GM18858 (cell line): Measurements from ENCODE around the gene TTC21A.
A peak's percentile ranks its signal among the peaks of the same experiment; 100 is the strongest.

ENCODE experiments used
- ATAC-seq: cut with Tn5 transposase; IDR thresholded peaks from one replicate; pipeline ENCODE4 v1.9.1; 2021; ENCODE audit not compliant: unreplicated experiment

The TTC21A gene

DNA sequence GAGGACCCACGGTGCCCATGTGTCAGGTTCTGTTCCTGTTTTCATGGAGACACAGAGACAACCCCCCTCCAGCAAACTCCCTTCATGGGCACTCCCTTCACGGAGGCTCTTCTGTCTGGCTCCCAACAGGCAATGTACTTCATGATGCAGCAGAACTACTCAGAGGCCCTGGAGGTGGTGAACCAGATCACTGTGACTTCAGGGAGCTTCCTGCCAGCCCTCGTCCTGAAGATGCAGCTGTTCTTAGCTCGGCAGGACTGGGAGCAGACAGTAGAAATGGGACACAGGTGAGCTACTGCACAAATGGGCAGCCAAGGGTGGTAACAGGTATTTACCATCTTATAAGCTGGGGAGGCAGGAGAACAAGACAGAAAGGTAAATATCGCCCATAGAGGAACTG is 7.0 kb downstream of the TTC21A start:
- no peak for ATAC-seq

DNA sequence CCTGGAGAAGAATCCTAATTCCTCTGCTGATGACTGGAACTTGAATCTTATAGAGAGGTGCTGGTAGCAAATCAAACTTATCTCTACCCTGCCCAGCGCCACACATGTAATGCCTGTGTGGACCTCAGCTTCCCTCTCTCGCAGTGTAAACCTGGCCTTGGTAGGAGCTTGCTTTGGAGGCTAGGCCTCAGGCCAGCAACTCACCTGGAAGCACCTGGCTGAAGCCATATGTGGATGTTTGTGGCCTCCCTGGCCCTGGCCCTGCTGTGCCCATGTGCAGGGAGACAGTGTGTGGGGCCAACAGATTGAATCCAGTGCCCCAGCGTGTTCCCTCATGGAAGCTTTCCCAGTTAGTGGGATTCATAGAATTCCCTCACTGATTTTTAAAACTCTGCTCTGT is 8.4 kb downstream of the TTC21A start:
- no peak for ATAC-seq

DNA sequence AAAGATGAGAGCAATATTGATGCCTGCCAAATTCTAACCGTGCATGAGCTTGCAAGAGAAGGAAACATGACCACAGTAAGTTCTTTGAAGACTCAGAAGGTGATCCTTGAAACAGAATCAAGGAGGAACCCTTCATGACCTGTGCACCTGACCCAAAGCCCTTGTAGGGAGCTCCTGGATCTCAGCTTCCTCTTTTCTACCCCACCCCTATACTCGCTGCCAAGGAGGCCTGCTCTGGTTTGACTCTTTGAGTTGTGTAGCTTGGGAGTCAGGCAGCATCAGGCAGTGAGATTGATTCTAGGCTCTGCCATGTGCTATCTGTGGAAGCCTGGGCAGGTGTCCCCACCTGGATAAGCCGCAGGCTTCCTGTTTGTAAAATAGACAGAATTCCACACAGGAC is 10.6 kb downstream of the TTC21A start:
- no peak for ATAC-seq

DNA sequence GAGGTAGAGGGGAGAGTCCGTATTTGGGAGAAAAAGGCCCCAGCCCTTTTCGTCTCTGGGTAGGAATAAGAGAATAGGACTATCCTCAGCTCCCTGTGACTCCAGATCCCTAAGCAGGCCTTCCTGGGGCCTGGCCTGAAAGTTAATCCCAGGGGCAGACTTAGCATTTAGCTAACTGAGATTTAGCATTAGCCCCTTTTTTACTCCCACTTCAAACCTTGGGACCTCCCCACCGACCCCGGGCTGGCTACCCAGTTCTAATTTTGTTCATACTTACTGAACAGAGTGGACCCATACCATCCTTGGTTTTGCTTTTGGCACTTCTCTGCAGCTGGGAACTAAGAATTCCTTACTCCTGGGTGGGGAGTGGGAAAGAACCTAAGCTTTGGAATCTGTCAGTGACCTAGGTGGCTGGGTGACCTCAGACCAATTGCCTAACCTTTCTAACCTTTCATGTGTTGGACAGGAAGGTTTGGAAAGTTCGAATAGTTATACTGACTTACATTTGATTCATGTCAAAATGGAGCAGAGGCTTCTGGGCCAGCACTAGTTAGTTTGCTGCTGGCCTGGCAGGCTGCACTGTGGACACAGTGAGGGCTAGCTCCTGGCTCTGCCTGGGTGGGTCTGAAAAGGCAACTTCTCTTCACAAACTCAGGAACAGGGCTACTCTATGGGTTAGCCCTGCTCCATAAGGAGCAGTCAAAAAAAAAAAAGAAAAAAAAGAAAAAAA is 11.6 kb downstream of the TTC21A start:
- ATAC-seq = no peak

DNA sequence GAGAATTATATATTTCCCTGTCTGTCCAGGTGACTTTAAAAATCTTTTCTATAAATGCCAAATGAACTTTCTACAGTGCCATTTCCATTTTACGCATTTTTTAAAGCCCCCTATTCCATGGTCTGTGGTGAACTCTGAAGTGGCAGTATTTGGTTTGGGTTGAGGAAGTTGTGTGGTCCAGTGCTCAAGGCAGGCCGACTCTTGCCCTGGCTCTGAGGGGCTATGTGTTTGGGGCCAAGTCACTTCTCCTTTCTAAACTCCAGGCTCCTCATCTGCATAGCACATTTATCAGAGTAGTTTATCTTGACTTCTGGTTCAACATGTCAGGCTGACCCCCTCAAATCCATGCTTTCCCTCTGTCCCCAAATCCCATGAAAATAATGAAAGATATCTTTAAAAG is 14.1 kb downstream of the TTC21A start:
- no peak for ATAC-seq

DNA sequence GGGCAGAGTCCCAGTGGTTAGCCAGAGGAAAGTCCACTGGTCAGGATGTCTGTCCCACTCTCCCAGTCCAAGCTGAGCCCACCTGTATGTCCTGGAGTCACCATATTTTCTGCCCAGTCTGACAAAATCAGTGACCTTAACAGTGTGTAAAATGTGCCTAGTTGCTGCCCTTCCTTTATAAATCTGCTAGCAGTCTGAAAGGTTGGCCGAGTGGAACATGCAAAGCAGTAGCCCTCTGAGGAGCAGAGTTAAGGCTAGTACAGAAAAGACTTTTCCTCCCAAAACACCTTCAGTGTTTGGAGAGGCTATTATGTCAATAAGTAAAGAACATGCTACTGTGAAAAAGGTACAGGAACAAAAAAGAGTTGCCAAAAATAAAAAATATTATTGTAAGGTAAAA is 15.3 kb downstream of the TTC21A start:
- peak; percentile 86 for ATAC-seq

DNA sequence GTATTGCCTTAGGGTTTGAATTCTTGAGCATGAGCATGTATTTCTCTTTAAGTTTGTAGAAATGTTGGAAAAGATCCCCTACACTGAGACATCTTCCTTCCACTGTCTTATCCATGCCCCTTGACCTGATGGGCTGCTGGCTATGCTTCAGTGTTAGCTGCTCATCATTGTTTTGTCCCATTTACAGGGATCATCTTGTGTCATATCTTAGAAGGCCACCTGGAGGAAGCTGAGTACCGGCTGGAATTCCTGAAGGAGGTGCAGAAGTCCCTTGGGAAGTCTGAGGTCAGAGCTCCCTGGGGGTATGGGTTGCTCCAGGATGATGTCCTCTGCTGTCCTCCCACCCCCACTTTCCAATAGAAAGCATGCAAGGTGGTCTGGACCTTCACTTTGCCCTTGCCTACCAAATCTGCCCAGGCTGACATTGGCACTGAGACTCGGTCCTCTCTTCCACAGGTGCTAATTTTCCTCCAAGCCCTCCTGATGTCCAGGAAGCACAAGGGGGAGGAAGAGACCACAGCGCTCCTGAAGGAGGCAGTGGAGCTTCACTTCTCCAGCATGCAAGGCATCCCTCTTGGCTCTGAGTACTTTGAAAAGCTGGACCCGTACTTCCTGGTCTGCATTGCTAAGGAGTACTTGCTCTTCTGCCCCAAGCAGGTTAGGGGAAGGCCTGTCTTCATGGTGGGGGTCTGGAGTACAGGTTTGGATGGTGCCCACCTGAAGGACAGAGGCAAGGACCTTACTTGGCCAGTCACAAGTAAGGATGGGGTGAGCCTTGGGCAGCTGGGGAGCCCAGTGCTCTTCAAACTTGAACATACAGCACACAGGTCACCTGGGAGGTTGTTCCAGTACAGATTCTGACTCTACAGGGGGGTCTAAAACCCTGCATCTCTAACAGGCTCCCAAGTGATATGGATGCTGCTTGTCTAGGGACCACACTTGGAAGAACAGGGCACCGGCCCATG is 17.7 kb downstream of the TTC21A start:
- ATAC-seq = no peak

DNA sequence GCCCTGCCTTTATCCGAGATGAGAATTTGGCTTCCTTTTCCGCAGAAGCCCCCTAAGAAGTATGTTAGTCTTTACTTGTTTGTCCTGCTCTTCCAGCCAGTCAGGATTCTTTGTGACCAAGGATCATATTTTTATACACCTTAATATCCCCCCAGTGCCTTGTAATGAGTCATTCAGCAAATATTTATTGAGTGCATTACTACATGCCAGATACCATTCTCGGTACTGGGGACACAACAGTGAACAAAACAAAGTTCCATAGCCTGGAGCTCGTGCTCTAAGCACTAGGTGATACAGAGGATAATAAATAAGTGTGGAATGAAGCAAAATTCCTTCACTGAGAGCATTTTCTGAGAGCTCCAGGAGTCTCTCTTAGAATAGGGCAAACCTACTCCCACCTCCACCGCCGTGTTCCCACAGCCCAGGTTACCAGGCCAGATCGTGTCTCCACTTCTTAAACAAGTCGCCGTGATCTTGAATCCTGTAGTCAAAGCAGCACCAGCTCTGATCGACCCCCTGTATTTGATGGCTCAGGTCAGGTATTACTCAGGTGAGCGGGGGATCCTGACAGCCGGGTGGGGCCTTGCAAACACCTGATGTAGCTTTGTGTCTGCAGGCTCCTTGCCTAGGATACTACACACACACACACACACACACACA is 18.5 kb downstream of the TTC21A start:
- no peak for ATAC-seq

DNA sequence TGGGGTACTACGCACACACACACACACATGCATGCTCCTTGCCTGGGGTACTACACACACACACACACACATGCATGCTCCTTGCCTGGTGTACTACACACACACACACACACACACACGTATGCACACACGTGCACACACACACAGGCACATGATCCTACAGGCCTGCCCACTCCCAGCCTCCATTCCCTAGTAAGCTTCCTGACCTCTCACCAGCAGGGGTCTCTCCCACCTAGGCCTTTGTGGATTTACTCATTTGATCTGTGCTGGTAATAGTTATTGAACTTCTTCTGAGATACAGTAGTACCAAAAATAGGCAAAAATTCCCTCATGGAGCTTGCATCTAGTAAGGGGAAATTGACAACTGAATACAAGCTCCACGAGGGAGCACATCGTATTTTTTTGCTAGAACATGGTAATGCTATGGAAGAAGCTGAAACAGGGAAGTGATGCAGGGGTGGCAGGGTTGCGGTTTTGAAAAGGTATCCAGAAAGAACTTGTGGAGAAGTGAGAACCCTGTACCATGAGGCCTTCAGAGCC is 19.1 kb downstream of the TTC21A start:
- no peak for ATAC-seq

DNA sequence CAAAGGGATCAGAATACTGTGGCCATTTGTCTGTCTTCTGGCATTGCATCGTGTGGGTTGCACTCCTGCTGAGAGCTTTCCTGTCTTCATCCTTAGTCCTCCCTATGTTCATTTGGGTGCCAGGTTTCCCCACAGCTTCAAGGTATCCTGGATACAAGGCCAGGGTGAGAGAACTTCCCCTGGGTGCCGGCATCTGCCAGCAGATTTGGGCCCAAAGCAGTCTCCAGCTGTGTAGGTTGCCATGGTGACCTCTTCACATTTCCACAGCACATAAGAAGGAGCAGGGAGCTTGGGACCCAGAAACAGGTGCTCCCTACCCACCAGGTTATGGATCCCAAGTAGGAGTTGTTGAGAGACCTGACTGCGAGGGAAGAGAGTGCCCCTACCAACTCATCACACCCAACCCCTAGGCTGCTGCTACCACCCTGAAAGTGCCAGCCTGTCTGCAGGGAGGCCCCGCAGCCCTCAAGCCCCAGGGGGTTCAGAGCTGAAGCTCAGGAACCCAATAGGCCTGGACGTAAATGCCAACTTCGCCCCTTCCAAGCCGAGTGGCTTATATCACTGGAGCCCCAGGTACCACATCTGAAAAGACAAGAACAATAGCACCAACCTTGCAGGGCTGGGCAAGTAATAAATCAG is 19.9 kb downstream of the TTC21A start:
- no peak for ATAC-seq

DNA sequence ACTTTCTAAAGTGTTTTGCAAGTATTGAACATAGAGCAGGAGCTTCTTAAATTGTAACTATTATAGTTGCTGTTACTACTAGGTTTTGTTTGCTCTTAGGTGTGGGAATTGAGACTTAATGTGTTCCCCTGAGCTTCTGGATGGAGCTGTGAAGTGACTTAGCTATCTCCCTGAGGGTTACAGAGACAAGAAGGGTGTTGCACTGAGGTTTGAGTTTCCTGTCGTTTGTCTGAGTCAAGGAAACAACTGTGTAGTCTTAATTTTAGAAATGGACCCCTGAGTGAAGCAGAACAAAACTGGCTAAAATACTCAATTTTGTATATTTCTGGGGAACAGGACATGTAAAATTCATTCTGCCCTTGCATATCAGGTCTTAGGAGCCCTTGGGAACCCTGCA is 20.4 kb downstream of the TTC21A start:
- no peak for ATAC-seq

DNA sequence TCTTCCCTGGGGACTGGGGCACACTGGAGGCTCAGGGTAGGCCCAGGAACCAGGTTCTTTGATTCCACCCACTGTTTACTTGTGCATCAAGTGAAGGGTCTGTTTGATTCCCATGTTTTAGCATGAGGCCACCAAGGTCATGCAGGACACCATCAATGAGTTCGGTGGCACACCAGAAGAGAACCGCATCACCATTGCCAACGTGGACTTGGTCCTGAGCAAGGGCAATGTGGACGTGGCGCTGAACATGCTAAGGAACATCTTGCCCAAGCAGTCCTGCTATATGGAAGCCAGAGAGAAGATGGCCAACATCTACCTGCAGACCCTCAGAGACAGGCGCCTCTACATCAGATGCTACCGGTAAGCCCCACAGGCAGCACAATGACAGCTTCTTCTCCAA is 21.5 kb downstream of the TTC21A start:
- no peak for ATAC-seq

DNA sequence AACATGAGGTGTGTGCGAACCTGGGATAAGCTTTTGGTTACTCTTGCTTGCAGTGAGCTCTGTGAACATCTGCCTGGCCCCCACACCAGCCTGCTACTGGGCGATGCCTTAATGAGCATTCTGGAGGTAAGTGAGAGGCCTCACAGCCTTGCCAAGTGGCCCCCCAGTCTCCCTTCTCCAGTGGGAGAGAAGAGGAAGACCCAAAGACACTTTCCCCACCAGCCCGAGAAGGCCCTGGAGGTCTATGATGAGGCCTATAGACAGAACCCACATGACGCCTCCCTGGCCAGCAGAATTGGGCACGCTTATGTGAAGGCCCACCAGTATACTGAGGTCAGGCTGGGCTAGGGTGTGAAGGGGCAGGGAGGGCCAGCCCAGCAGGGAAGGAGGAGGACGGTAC is 22.5 kb downstream of the TTC21A start:
- no peak for ATAC-seq

DNA sequence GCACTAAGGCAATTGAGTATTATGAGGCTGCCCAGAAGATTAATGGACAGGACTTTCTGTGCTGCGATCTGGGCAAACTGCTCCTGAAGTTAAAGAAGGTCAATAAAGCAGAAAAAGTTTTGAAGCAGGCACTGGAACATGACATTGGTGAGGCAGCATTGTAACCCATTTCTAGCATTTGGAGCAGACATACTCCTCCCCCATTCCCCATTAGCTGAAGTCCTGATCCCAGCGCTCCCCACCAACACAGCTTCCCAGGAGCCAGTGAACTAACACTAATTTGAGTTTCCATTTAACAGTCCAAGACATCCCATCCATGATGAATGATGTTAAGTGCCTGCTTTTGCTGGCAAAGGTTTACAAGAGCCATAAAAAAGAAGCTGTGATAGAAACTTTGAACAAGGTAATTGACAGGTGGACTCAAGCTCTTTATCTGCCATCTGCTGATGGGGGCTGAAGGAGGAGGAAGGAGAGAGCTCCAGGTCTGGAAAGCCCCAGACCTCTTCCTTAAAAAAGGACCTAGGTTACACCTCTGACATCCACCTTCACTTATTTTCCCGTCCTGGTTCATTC is 23.3 kb downstream of the TTC21A start:
- no peak for ATAC-seq

DNA sequence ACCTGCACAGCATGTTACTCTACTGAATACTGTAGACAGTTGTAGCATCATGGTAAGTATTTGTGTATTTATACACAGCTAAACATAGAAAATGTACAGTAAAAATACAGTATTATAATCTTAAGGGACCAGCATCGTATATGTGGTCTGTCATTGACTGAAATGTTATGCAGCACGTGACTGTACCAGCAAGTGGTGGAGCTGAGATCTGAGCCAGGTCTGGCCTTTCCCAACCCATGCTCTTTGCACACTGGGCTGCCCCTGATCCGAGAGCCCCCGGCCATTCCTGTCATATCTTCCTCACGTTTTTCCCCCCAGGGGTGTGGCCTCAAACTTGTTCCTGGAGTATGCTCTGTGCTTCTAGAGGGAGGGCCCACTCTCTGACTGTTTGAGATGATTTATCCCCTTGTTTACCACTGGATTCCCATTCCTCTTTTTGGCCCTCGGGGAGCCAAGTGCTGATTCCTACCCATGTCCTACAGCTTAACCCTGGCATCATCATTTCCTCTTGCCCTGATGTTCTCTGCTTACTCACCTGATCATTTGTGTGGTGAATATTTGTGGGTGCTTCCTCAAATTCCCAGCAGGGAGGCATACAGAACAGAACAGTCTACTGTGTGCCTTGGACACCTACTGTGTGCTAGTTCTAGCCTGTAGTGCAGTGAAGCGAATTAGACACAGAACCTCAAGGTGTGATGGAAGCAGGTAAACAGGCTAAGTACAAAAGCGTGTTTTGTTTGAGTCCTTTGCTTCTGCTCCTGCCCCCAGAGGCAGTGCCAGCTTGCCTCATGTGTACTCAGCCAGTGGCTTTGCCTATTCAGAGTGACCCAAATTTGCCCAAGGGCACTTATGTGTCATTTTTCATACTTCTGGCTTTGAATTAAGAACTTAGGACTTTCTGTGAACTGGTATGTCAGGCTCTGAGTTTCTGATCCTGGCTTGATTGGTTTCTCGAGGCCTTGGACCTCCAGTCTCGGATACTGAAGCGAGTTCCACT is 24.9 kb downstream of the TTC21A start:
- no peak for ATAC-seq

DNA sequence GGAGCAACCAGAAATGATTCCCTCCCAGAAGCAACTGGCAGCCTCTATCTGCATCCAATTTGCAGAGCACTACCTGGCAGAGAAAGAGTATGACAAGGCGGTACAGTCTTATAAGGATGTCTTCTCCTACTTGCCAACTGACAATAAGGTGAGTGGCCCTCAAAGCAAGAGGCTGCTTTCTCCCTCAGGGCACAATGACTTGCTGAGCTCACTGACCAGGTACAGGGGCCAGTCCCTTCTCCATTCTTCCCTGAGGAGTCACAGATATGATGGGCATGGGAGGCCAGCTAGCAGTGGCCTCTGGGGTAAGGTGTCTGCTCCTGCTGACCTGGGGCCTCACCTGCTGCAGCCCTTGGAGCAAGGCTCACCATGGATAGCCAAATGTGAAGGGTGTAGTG is 25.6 kb downstream of the TTC21A start:
- no peak for ATAC-seq

DNA sequence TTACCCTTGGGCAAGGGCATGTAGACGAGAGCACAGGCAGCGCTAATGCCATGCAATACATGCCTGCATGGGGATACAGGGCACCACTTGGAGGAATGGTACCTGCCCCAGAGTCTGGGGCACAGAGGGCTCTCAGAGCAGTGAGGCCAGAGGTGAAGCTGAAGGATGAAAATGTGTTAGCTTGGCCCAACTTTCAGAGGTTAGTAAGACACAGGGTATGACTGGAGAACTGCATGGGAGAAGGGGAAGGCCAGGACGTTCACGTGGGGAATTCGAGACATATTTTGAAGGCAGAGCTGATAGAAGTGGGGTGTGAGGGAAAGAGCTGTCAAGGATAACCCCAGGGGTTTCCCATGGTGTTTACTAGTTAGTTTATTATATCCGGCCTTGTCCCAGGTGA is 26.3 kb downstream of the TTC21A start:
- ATAC-seq = no peak

DNA sequence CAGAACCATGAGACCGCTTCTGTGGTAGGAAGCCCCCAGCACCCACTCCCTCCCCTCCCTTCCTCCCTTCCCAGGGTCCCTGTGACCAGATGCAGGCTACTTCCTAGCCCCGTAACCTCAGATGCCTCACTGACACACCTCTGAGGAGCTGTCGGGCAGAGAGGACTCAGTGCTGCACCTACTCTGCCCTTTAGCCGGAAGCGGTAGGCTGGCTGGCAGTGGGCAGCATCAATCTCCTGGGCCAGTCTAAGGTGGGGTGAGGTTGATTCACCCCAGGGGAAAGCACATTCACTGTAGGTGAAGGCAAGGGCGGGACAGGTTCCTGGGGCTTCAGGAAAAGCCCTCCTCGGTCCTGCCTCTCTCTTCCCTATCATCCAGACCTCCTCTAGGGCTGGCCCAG is 26.8 kb downstream of the TTC21A start:
- ATAC-seq = no peak

DNA sequence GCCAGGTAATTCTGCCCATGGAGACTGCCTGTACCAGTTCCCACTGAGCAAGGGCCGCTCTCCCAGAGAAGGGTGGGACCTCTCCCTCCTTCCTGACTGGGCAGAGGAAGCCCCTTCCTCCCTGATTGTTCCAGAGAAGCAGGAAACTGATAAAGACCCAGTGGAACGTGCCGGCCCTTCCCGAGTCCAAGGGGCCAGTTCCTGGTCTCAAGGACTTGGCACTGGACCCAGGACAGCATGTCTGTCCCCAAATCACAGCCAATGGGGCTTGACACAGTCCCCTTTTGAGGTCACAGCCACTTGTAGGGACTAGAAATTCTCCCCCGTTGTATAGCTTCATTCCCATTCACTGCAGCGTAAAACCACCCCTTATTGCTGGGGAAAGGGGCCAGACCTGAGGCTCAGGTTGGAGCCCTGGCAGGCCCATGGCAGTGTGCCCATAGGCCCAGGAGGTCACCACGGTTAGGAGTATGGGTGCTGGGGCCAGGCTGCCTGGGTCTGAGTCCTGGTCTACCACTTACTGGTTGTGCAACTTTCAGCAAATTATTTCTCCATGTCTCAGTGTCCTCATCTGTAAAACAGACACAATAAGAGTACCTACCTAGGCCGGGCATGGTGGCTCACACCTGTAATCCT is 27.8 kb downstream of the TTC21A start:
- no peak for ATAC-seq
